ENCODE measurements around the gene DERL2. TPM values are rescaled to one million over a fixed set of nuclear protein-coding genes. Genes with fewer than 3 reads are reported as not detected.

The DERL2 gene
- total RNA-seq, 2 experiments from 2014 or later, result 25.8 to 56.3 TPM

GRCh38 chr17:5480962-5481361, 5.0 kb downstream of the DERL2 start:
- no peak overlapping the region for H2AFZ ChIP-seq (ENCODE audit: low read length)
- BruUV-seq (replicated peaks), result no TSS peak
- H3K4me3 ChIP-seq (ENCODE audit: low read depth, low read length, poor library complexity, severe bottlenecking), result no peak overlapping the region
- TF ChIP-seq CTCF (conservative IDR thresholded peaks at IDR 0.05; ENCODE audit: low read length), result no peak
- no peak for TF ChIP-seq EZH2phosphoT487 (IDR thresholded peaks at IDR 0.05; ENCODE audit: borderline replicate concordance, low read depth, low read length)
- no peak overlapping the region for H3K27ac ChIP-seq (ENCODE audit: low read depth, low read length, poor library complexity, severe bottlenecking)
- peaks cover 16% of the 10 kb centered on the region for H3K4me1 ChIP-seq (ENCODE audit: insufficient read depth, low read length, poor library complexity, severe bottlenecking)
- H3K9me3 ChIP-seq (ENCODE audit: low read length), result no peaks in the 10 kb centered on the region
- no peak for DNase-seq (ENCODE audit: low spot score)
- H3K79me2 ChIP-seq (ENCODE audit: insufficient read depth, low read depth, low read length), result peaks cover 33% of the 10 kb centered on the region
- peaks cover 3% of the 10 kb centered on the region; the same call in 1 of the 2 replicates for H4K20me1 ChIP-seq (ENCODE audit: insufficient read depth, low read length)
- ChIA-PET CTCF (ENCODE audit: unreplicated experiment) (no interaction called here), POLR2A (interaction anchor here (1.4 kb wide), 1 partner anchor 12 kb away, joined by 8 read pairs; the partner anchor contains the start of gene DHX33)
- no peak overlapping the region for H3K4me2 ChIP-seq (ENCODE audit: low read length)
- no peaks in the 10 kb centered on the region for H3K9me2 ChIP-seq (ENCODE audit: insufficient read depth, low read length)
- intact Hi-C loops (cut with micrococcal nuclease; ENCODE audit: unreplicated experiment), result no loop called here
- H3K36me3 ChIP-seq (ENCODE audit: insufficient read depth, low read length), result peaks cover 84% of the 10 kb centered on the region

- Histone ChIP-seq H3K27ac (ENCODE audit: low read depth, low read length, poor library complexity, severe bottlenecking) (no peak overlapping the region), H2AFZ (ENCODE audit: low read length) (no peak overlapping the region), H3K4me3 (ENCODE audit: low read depth, low read length, poor library complexity, severe bottlenecking) (no peak overlapping the region), H3K9me2 (ENCODE audit: insufficient read depth, low read length) (no peaks in the 10 kb centered on the region), H3K9me3 (ENCODE audit: low read length) (no peaks in the 10 kb centered on the region), H3K79me2 (ENCODE audit: insufficient read depth, low read depth, low read length) (peaks cover 18% of the 10 kb centered on the region; the same call in 1 of the 2 replicates), H3K36me3 (ENCODE audit: insufficient read depth, low read length) (peaks cover 93% of the 10 kb centered on the region), H3K4me2 (ENCODE audit: low read length) (no peak overlapping the region), H3K4me1 (ENCODE audit: insufficient read depth, low read length, poor library complexity, severe bottlenecking) (peaks cover 7% of the 10 kb centered on the region), H4K20me1 (ENCODE audit: insufficient read depth, low read length) (no peaks in the 10 kb centered on the region)
- DNase-seq (ENCODE audit: low spot score), result no peak
- intact Hi-C loops (cut with micrococcal nuclease; ENCODE audit: unreplicated experiment), result no loop called here
- no TSS peak for BruUV-seq (replicated peaks)
- ChIA-PET POLR2A (interaction anchor here (0.7 kb wide), 1 partner anchor 10 kb away, joined by 3 read pairs; the partner anchor contains the start of gene DHX33), CTCF (ENCODE audit: unreplicated experiment) (no interaction called here)
- TF ChIP-seq EZH2phosphoT487 (IDR thresholded peaks at IDR 0.05; ENCODE audit: borderline replicate concordance, low read depth, low read length), result no peak
- no peak for TF ChIP-seq CTCF (conservative IDR thresholded peaks at IDR 0.05; ENCODE audit: low read length)
Observed at GRCh38 chr17:5478992-5479391, 7.0 kb downstream of the DERL2 start.

- BruUV-seq (replicated peaks), result no TSS peak
- TF ChIP-seq EZH2phosphoT487 (IDR thresholded peaks at IDR 0.05; ENCODE audit: borderline replicate concordance, low read depth, low read length) (no peak), CTCF (conservative IDR thresholded peaks at IDR 0.05; ENCODE audit: low read length) (no peak)
Observed at GRCh38 chr17:5473906-5474305, 12.1 kb downstream of the DERL2 start.

More at GRCh38 chr17:5473906-5474305, 12.1 kb downstream of the DERL2 start:
- no peaks in the 10 kb centered on the region for H3K4me1 ChIP-seq (ENCODE audit: insufficient read depth, low read length, poor library complexity, severe bottlenecking)
- H3K9me3 ChIP-seq (ENCODE audit: low read length), result no peaks in the 10 kb centered on the region
- POLR2A ChIA-PET, result interaction anchor here (1.2 kb wide), 1 partner anchor 12 kb away, joined by 3 read pairs; the partner anchor contains the start of genes DERL2 and MIS12
- H4K20me1 ChIP-seq (ENCODE audit: insufficient read depth, low read length), result no peaks in the 10 kb centered on the region
- no peak overlapping the region for H2AFZ ChIP-seq (ENCODE audit: low read length)
- peaks cover 72% of the 10 kb centered on the region for H3K36me3 ChIP-seq (ENCODE audit: insufficient read depth, low read length)
- intact Hi-C loops (cut with micrococcal nuclease; ENCODE audit: unreplicated experiment), result no loop called here
- DNase-seq (ENCODE audit: low spot score), result no peak
- no peaks in the 10 kb centered on the region for H3K79me2 ChIP-seq (ENCODE audit: insufficient read depth, low read depth, low read length)
- H3K9me2 ChIP-seq (ENCODE audit: insufficient read depth, low read length), result no peaks in the 10 kb centered on the region
- H3K4me2 ChIP-seq (ENCODE audit: low read length), result no peak overlapping the region
- H3K27ac ChIP-seq (ENCODE audit: low read depth, low read length, poor library complexity, severe bottlenecking), result no peak overlapping the region
- H3K4me3 ChIP-seq (ENCODE audit: low read depth, low read length, poor library complexity, severe bottlenecking), result no peak overlapping the region
- CTCF ChIA-PET (ENCODE audit: unreplicated experiment), result no interaction called here

All from OCI-LY7 (cell line).